Fibroblast of skin of scalp (primary cell): ENCODE results near the gene PNMA5.

Source experiments
- DNase-seq: peaks from one replicate; pipeline ENCODE4 v3.0.0-alpha.2; 2013

PNMA5 gene

GRCh38 chrX:152958524-152959465, 35.1 kb downstream of the PNMA5 start:
- peak; percentile 91 for DNase-seq

GRCh38 chrX:152958047-152958446, 35.9 kb downstream of the PNMA5 start:
- DNase-seq, result peak; percentile 2

- peak; percentile 1 for DNase-seq
Observed at GRCh38 chrX:152950786-152951185, 43.1 kb downstream of the PNMA5 start.

- DNase-seq, result no peak
Observed at GRCh38 chrX:152949114-152949513, 44.8 kb downstream of the PNMA5 start.

GRCh38 chrX:152946681-152947080, 47.2 kb downstream of the PNMA5 start:
- no peak for DNase-seq

GRCh38 chrX:152945021-152945979, 48.6 kb downstream of the PNMA5 start:
- no peak for DNase-seq

- DNase-seq, result no peak
Observed at GRCh38 chrX:152943826-152944225, 50.1 kb downstream of the PNMA5 start.

- DNase-seq, result peak; percentile 22
Observed at GRCh38 chrX:152942077-152942442, 51.9 kb downstream of the PNMA5 start.

- peak; percentile 94 for DNase-seq
Observed at GRCh38 chrX:152941328-152942076, 52.4 kb downstream of the PNMA5 start.
